ENCODE results near the gene SULT4A1. TPM values are rescaled to one million over a fixed set of nuclear protein-coding genes. Genes with fewer than 3 reads are reported as not detected.

The SULT4A1 gene
- total and polyA plus RNA-seq, 10 donors, result 0.35 to 5.1 (median 1.7) TPM

- peaks cover 0 to 87% (median 38%) of the 10 kb centered on the region in 7 donors for H3K27me3 ChIP-seq (replicated peaks in 1 of 7)
- H3K4me1 ChIP-seq, result peaks cover 0 to 14% (median 11%) of the 10 kb centered on the region in 6 donors
Measured at GRCh38 chr22:43890901-43891331, 28.6 kb upstream of the SULT4A1 start.

DNA sequence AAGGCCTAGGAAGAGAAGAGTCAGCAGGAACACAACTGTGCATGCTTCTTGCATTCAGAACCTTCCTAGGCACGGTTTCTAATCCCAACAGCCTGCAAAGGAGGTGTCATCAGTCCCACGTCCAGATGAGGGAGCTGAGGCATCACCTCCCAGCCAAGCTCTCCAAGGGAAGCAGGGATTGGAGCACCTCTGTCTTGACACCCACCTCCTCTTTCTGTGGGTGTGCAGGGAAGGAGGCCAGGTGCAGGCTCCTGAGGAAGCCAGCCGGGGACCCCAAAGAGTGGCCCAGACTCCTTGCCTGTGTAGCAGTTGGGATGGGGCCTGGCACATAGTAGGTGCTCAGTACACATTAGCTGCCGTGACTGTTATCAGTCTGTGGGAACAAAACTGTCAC, 27.5 kb upstream of the SULT4A1 start:
- peaks cover 2 to 17% (median 12%) of the 10 kb centered on the region in 6 donors for H3K4me1 ChIP-seq
- DNase-seq, result peak; percentile 28
- H3K27me3 ChIP-seq (replicated peaks in 1 of 7), result peaks cover 0 to 96% (median 38%) of the 10 kb centered on the region in 7 donors
- no peaks in the 10 kb centered on the region for H3K36me3 ChIP-seq
- TF ChIP-seq POLR2AphosphoS5 (IDR thresholded peaks at IDR 0.05) (no peak), POLR2A (IDR thresholded peaks at IDR 0.05) (no peak)
- TF ChIP-seq, protein P1, sequence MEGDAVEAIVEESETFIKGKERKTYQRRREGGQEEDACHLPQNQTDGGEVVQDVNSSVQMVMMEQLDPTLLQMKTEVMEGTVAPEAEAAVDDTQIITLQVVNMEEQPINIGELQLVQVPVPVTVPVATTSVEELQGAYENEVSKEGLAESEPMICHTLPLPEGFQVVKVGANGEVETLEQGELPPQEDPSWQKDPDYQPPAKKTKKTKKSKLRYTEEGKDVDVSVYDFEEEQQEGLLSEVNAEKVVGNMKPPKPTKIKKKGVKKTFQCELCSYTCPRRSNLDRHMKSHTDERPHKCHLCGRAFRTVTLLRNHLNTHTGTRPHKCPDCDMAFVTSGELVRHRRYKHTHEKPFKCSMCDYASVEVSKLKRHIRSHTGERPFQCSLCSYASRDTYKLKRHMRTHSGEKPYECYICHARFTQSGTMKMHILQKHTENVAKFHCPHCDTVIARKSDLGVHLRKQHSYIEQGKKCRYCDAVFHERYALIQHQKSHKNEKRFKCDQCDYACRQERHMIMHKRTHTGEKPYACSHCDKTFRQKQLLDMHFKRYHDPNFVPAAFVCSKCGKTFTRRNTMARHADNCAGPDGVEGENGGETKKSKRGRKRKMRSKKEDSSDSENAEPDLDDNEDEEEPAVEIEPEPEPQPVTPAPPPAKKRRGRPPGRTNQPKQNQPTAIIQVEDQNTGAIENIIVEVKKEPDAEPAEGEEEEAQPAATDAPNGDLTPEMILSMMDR (IDR thresholded peaks at IDR 0.05 in 8 of 11, conservative IDR thresholded peaks at IDR 0.05 in 3 of 11), result no peak
- H3K27ac ChIP-seq, result no peak overlapping the region
- no peak overlapping the region for H3K4me3 ChIP-seq
- intact Hi-C loops (cut with DNase I; ENCODE audit: low total_unique reads), result loop anchor here (10.0 kb wide), 1 partner anchor 495 kb away; no protein-coding TSS in a partner anchor
- WGBS, 5 donors, result 33 to 61% (median 54%) methylated on average over 2 to 4 of the region's 4 CpGs
- H3K9me3 ChIP-seq, result no peaks in the 10 kb centered on the region

More at GRCh38 chr22:43890901-43891331, 28.6 kb upstream of the SULT4A1 start:
- 18 to 24% (median 21%) methylated on average over 16 to 24 of the region's 24 CpGs for WGBS, 5 donors
- no peak overlapping the region for H3K27ac ChIP-seq
- DNase-seq, result peak; percentile 66
- intact Hi-C loops (cut with DNase I; ENCODE audit: low total_unique reads), result no loop called here
- H3K36me3 ChIP-seq, result no peaks in the 10 kb centered on the region
- no peaks in the 10 kb centered on the region for H3K9me3 ChIP-seq
- H3K4me3 ChIP-seq, result peak overlapping the region in 1 of 8 donors; percentile 31
- TF ChIP-seq POLR2AphosphoS5 (IDR thresholded peaks at IDR 0.05) (no peak), POLR2A (IDR thresholded peaks at IDR 0.05) (no peak)
- TF ChIP-seq, protein P1 (IDR thresholded peaks at IDR 0.05 in 8 of 11, conservative IDR thresholded peaks at IDR 0.05 in 3 of 11), result no peak

- Histone ChIP-seq H3K4me1 (peaks cover 3 to 22% (median 15%) of the 10 kb centered on the region in 6 donors), H3K9me3 (no peaks in the 10 kb centered on the region), H3K27ac (no peak overlapping the region), H3K4me3 (no peak overlapping the region), H3K27me3 (replicated peaks in 1 of 7) (peaks cover 0 to 95% (median 38%) of the 10 kb centered on the region in 7 donors), H3K36me3 (no peaks in the 10 kb centered on the region)
- no peak for DNase-seq
- WGBS, 5 donors, result 62 to 81% (median 74%) methylated on average over 13 to 16 of the region's 16 CpGs
- intact Hi-C loops (cut with DNase I; ENCODE audit: low total_unique reads), result loop anchor here (10.0 kb wide), 1 partner anchor 495 kb away; no protein-coding TSS in a partner anchor
- no peak for TF ChIP-seq POLR2AphosphoS5 (IDR thresholded peaks at IDR 0.05)
- TF ChIP-seq POLR2A (IDR thresholded peaks at IDR 0.05), result no peak
- TF ChIP-seq, protein P1 (IDR thresholded peaks at IDR 0.05 in 8 of 11, conservative IDR thresholded peaks at IDR 0.05 in 3 of 11), result no peak
Measured at GRCh38 chr22:43889201-43889859, 27.0 kb upstream of the SULT4A1 start.

GRCh38 chr22:43888740-43889139, 26.4 kb upstream of the SULT4A1 start:
- Histone ChIP-seq H3K36me3 (no peaks in the 10 kb centered on the region), H3K27me3 (replicated peaks in 1 of 7) (peaks cover 0 to 95% (median 38%) of the 10 kb centered on the region in 7 donors), H3K27ac (no peak overlapping the region), H3K9me3 (no peaks in the 10 kb centered on the region), H3K4me1 (peaks cover 3 to 24% (median 16%) of the 10 kb centered on the region in 6 donors), H3K4me3 (no peak overlapping the region)
- DNase-seq, result no peak
- TF ChIP-seq, protein P1 (IDR thresholded peaks at IDR 0.05 in 8 of 11, conservative IDR thresholded peaks at IDR 0.05 in 3 of 11), result no peak
- TF ChIP-seq POLR2A (IDR thresholded peaks at IDR 0.05) (no peak), POLR2AphosphoS5 (IDR thresholded peaks at IDR 0.05) (no peak)
- 52 to 89% (median 70%) methylated on average over 3 to 4 of the region's 4 CpGs for WGBS, 5 donors
- intact Hi-C loops (cut with DNase I; ENCODE audit: low total_unique reads), result loop anchor here (10.0 kb wide), 1 partner anchor 494 kb away; no protein-coding TSS in a partner anchor

Data from spleen (tissue), 11 donors.